ENCODE results near the gene CDKAL1. TPM values are rescaled to one million over a fixed set of nuclear protein-coding genes. Genes with fewer than 3 reads are reported as not detected.

The CDKAL1 gene
- total and polyA plus RNA-seq, 10 of the 15 experiments (the other 5 are each of a cell fraction or from before 2014, with no cell fraction given), result 10.7 to 26.9 (median 17.3) TPM

- no peak for FAIRE-seq
- Histone ChIP-seq H3K4me2 (ENCODE audit: control insufficient read depth, insufficient read depth) (no peak overlapping the region), H3K4me3 (no peak overlapping the region), H2AFZ (ENCODE audit: control insufficient read depth, low read depth, low read length) (no peak overlapping the region), H3K36me3 (ENCODE audit: control insufficient read depth in 2 of 2, insufficient read depth in 2 of 2, low read length in 1 of 2) (no peaks in the 10 kb centered on the region), H3K4me1 (ENCODE audit: control insufficient read depth, insufficient read depth, low read length) (no peaks in the 10 kb centered on the region), H3K9ac (ENCODE audit: control insufficient read depth, insufficient read depth, low read length) (no peak overlapping the region), H3K27ac (ENCODE audit: control insufficient read depth, insufficient read depth) (no peak overlapping the region), H3K79me2 (ENCODE audit: control insufficient read depth, insufficient read depth, low read length) (no peaks in the 10 kb centered on the region), H4K20me1 (ENCODE audit: control insufficient read depth, insufficient read depth) (no peaks in the 10 kb centered on the region), H3K9me3 (replicated peaks; ENCODE audit: control insufficient read depth, insufficient read depth, low read length) (peaks cover 1% of the 10 kb centered on the region; the same call in 2 of the 3 replicates), H3K27me3 (replicated peaks in 1 of 2; ENCODE audit: control insufficient read depth in 2 of 2, insufficient read depth in 2 of 2, low read length in 1 of 2) (no peaks in the 10 kb centered on the region)
- TF ChIP-seq IKZF1 (conservative IDR thresholded peaks at IDR 0.05), result no peak
- no peak for TF ChIP-seq RFX5 (IDR thresholded peaks at IDR 0.05; ENCODE audit: low read depth, low read length)
- no peak for TF ChIP-seq CHD2 (IDR thresholded peaks at IDR 0.05; ENCODE audit: borderline replicate concordance, low read depth, low read length)
- TF ChIP-seq EED (IDR thresholded peaks at IDR 0.05; ENCODE audit: low read depth), result no peak
- TF ChIP-seq KDM1A (IDR thresholded peaks at IDR 0.05; ENCODE audit: borderline replicate concordance), result no peak
- TF ChIP-seq ETV6 (conservative IDR thresholded peaks at IDR 0.05 in 1 of 2, IDR thresholded peaks at IDR 0.05 in 1 of 2; ENCODE audit: borderline replicate concordance in 1 of 2, low read depth in 1 of 2), result no peak
- TF ChIP-seq TCF7 (IDR thresholded peaks at IDR 0.05; ENCODE audit: borderline replicate concordance), result no peak
- TF ChIP-seq CEBPZ (IDR thresholded peaks at IDR 0.05; ENCODE audit: low read depth, low read length), result no peak
- no peak for TF ChIP-seq NR2C2 (IDR thresholded peaks at IDR 0.05; ENCODE audit: borderline replicate concordance, control insufficient read depth, insufficient read length, low read depth)
- no peak for TF ChIP-seq HSF1 (IDR thresholded peaks at IDR 0.05; ENCODE audit: low read depth, low read length)
- no peak for TF ChIP-seq SPI1 (IDR thresholded peaks at IDR 0.05; ENCODE audit: borderline replicate concordance, insufficient read depth, low read depth, low read length)
- no peak for TF ChIP-seq CBFB (IDR thresholded peaks at IDR 0.05; ENCODE audit: low read depth)
- no peak for TF ChIP-seq MXI1 (IDR thresholded peaks at IDR 0.05; ENCODE audit: low read depth, low read length)
- TF ChIP-seq SMARCA5 (IDR thresholded peaks at IDR 0.05), result no peak
- TF ChIP-seq MAX (IDR thresholded peaks at IDR 0.05; ENCODE audit: low read depth, low read length), result no peak
- TF ChIP-seq SMC3 (IDR thresholded peaks at IDR 0.05; ENCODE audit: borderline replicate concordance, low read length), result no peak
- no peak for ATAC-seq
- ChIA-PET SMC1A (ENCODE audit: uncharacterized antibody, unreplicated experiment) (interaction anchor here (1.4 to 1.8 kb wide), 5 partner anchors 9 to 19 kb away, joined by 3 to 6 read pairs (median 4); no protein-coding TSS in a partner anchor), POLR2A (no interaction called here), CTCF (interaction anchor here (1.0 to 2.2 kb wide), 2 partner anchors 9 to 10 kb away, joined by 4 to 7 read pairs; no protein-coding TSS in a partner anchor), RAD21 (ENCODE audit: unreplicated experiment) (no interaction called here)
- in situ Hi-C loops (cut with MboI) (no loop called here), intact Hi-C loops (cut with micrococcal nuclease; ENCODE audit: unreplicated experiment) (no loop called here)
- no TSS peak for BruUV-seq (replicated peaks)
- 100% methylated on average over 2 of the region's 2 CpGs for WGBS (ENCODE audit: insufficient coverage, insufficient replicate concordance, low lambda C conversion rate, missing lambda C conversion rate)
- no peak for DNase-seq (ENCODE audit: low read depth, low spot score)
Measured at GRCh38 chr6:20909621-20910020, 375.4 kb downstream of the CDKAL1 start.
